Endothelial cell (in vitro differentiated cells): ENCODE results near the gene CSHL1. TPM values are rescaled to one million over a fixed set of nuclear protein-coding genes. Genes with fewer than 3 reads are reported as not detected.

Experiments used
- DNase-seq: peaks from one replicate; pipeline ENCODE4 v3.0.0; 2021; ENCODE audit warnings: low spot score
- H3K27ac Mint-ChIP-seq: one replicate; pipeline ENCODE4 v1.8.0; 2021; ENCODE audit warnings: mixed read lengths, inconsistent platforms; ENCODE audit not compliant: unreplicated experiment
- H3K27me3 Mint-ChIP-seq: one replicate; pipeline ENCODE4 v1.8.0; 2021; ENCODE audit warnings: mild to moderate bottlenecking, moderate library complexity, mixed read lengths, inconsistent platforms; ENCODE audit not compliant: unreplicated experiment
- H3K36me3 Mint-ChIP-seq: one replicate; pipeline ENCODE4 v1.8.0; 2021; ENCODE audit warnings: mild to moderate bottlenecking, low read depth, mixed read lengths, inconsistent platforms; ENCODE audit not compliant: unreplicated experiment
- H3K4me1 Mint-ChIP-seq: one replicate; pipeline ENCODE4 v1.8.0; 2021; ENCODE audit warnings: mild to moderate bottlenecking, mixed read lengths, inconsistent platforms; ENCODE audit not compliant: unreplicated experiment
- H3K4me3 Mint-ChIP-seq: one replicate; pipeline ENCODE4 v1.8.0; 2021; ENCODE audit warnings: mild to moderate bottlenecking, mixed read lengths, inconsistent platforms; ENCODE audit not compliant: unreplicated experiment
- H3K9me3 Mint-ChIP-seq: one replicate; pipeline ENCODE4 v1.8.0; 2021; ENCODE audit warnings: mixed read lengths, inconsistent platforms; ENCODE audit not compliant: unreplicated experiment
- total RNA-seq: library from RNA; stranded (reverse); fragmentation: NEBNext Ultra II Directional; extraction: Animal tissue kit (Norgen Biotek cat#: 25700); gene quantifications from one replicate; pipeline ENCODE4 v1.2.1, GENCODE V29; 2021; ENCODE audit not compliant: unreplicated experiment
- TF ChIP-seq, protein P1 (sequence below): fragments of 200-600 bp; sonication (generic); IDR thresholded peaks from one replicate; pipeline ENCODE4 v1.5.0; 2021; ENCODE audit warnings: antibody characterized with exemption; ENCODE audit not compliant: unreplicated experiment

CSHL1 gene
- total RNA-seq, 1 donor from 2014 or later, result not detected

DNA sequence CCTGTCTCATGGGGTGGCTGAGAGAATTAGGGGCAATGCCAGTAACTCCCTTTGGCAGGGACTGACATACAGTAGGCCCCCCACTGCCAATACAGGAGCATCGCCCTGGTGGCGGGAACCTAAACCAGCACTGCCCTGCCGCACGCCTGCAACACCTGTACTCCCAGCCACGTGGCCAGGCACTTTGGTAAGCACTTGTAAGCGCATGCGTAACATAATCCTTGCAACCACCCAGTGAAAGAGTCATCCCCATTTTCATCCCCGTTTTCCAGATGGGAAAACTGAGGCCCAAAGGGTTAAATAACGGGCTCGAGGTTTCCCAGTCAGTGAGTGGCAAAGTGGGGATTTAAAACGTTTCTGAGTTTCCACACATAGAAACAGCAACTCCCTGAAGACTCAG, 44.2 kb upstream of the CSHL1 start:
- no peak for DNase-seq

DNA sequence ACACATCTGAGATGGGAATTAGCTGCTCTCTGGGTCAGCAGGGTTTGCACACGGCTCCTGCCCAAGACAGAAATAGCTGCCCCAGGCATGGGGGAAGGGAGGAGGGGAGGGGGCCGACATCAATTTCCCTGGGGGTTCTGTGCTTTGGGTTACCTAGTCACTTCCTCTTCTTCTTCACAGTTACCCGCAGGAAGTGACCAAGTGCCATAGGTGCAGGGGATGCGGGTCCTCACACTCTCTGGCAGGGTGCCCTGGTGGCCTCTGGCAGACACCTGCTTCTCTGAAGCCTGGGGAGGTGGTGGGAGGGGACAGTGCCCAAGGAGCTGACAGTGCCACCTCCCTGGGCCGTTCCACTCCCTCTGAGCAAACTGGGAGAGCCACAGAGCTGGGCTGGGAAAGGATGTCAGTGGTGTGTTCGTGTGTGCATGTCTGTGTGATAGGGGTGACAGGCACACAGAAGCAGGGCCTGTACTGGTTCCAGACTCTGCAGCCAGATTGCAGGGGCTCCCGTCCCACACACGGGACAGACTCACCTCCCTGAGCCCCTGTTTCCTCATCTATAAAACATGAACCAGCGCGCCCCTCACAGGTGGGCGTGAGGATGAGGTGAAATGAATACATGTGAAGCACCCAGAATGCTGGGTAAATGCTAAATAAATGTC, 43.5 kb upstream of the CSHL1 start:
- no peaks in the 10 kb centered on the region for H3K4me1 Mint-ChIP-seq
- H3K36me3 Mint-ChIP-seq, result no peaks in the 10 kb centered on the region
- H3K27ac Mint-ChIP-seq, result no peak overlapping the region
- no peak overlapping the region for H3K4me3 Mint-ChIP-seq
- TF ChIP-seq, protein P1, sequence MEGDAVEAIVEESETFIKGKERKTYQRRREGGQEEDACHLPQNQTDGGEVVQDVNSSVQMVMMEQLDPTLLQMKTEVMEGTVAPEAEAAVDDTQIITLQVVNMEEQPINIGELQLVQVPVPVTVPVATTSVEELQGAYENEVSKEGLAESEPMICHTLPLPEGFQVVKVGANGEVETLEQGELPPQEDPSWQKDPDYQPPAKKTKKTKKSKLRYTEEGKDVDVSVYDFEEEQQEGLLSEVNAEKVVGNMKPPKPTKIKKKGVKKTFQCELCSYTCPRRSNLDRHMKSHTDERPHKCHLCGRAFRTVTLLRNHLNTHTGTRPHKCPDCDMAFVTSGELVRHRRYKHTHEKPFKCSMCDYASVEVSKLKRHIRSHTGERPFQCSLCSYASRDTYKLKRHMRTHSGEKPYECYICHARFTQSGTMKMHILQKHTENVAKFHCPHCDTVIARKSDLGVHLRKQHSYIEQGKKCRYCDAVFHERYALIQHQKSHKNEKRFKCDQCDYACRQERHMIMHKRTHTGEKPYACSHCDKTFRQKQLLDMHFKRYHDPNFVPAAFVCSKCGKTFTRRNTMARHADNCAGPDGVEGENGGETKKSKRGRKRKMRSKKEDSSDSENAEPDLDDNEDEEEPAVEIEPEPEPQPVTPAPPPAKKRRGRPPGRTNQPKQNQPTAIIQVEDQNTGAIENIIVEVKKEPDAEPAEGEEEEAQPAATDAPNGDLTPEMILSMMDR, result no peak
- H3K9me3 Mint-ChIP-seq, result no peaks in the 10 kb centered on the region
- peaks cover 5% of the 10 kb centered on the region for H3K27me3 Mint-ChIP-seq
- DNase-seq, result no peak

More for the DNA sequence above, 44.2 kb upstream of the CSHL1 start:
- H3K27me3 Mint-ChIP-seq, result peaks cover 5% of the 10 kb centered on the region
- H3K9me3 Mint-ChIP-seq, result no peaks in the 10 kb centered on the region
- H3K4me1 Mint-ChIP-seq, result no peaks in the 10 kb centered on the region
- H3K4me3 Mint-ChIP-seq, result no peak overlapping the region
- no peak overlapping the region for H3K27ac Mint-ChIP-seq
- TF ChIP-seq, protein P1, result no peak
- H3K36me3 Mint-ChIP-seq, result no peaks in the 10 kb centered on the region

GRCh38 chr17:63950940-63951907, 40.2 kb upstream of the CSHL1 start:
- DNase-seq, result peak; percentile 33
- Mint-ChIP-seq H3K36me3 (no peaks in the 10 kb centered on the region), H3K27me3 (peaks cover 3% of the 10 kb centered on the region), H3K9me3 (no peaks in the 10 kb centered on the region), H3K4me1 (no peaks in the 10 kb centered on the region), H3K4me3 (no peak overlapping the region), H3K27ac (no peak overlapping the region)
- TF ChIP-seq, protein P1, result no peak

- Mint-ChIP-seq H3K36me3 (no peaks in the 10 kb centered on the region), H3K27ac (no peak overlapping the region), H3K4me3 (no peak overlapping the region), H3K9me3 (no peaks in the 10 kb centered on the region), H3K27me3 (peaks cover 5% of the 10 kb centered on the region), H3K4me1 (no peaks in the 10 kb centered on the region)
- DNase-seq, result no peak
- TF ChIP-seq, protein P1, result no peak
Observed at GRCh38 chr17:63949576-63950250, 38.7 kb upstream of the CSHL1 start.
